ENCODE data around the gene TWIST2.

- no peak for TF ChIP-seq EP300 (conservative IDR thresholded peaks at IDR 0.05; ENCODE audit: poor library complexity, severe bottlenecking)
- TF ChIP-seq CTCF (IDR thresholded peaks at IDR 0.05; ENCODE audit: poor library complexity, severe bottlenecking) = no peak
- no peak for TF ChIP-seq MXI1 (conservative IDR thresholded peaks at IDR 0.05; ENCODE audit: poor library complexity, severe bottlenecking)
- TF ChIP-seq RAD21 (conservative IDR thresholded peaks at IDR 0.05) = no peak
- TF ChIP-seq SMC3 (conservative IDR thresholded peaks at IDR 0.05; ENCODE audit: poor library complexity) = no peak
- TF ChIP-seq EZH2 (IDR thresholded peaks at IDR 0.05; ENCODE audit: borderline replicate concordance, insufficient read depth, low read length, poor library complexity, severe bottlenecking) = no peak
These were observed 50.8 kb downstream of the TWIST2 start for GRCh38 chr2:238898534-238899281.

Measured in neural cell (in vitro differentiated cells).